SH-SY5Y (cell line): ENCODE measurements around the gene CPLANE1.

Source experiments
- GATA2 ChIP-seq: IDR thresholded peaks from 2 replicates; pipeline ENCODE4 v1.6.1; 2011; ENCODE audit warnings: mild to moderate bottlenecking, low read depth, low read length
- GATA3 ChIP-seq: IDR thresholded peaks from 2 replicates; pipeline ENCODE4 v1.6.1; 2011; ENCODE audit warnings: low read depth, mild to moderate bottlenecking, low read length, moderate library complexity

Gene CPLANE1

GRCh38 chr5:37170856-37171255 is 78.3 kb downstream of the CPLANE1 start:
- TF ChIP-seq GATA3 (no peak), GATA2 (no peak)

- TF ChIP-seq GATA2 (no peak), GATA3 (no peak)
These were observed 83.0 kb downstream of the CPLANE1 start for GRCh38 chr5:37166197-37166596.

GRCh38 chr5:37165761-37166160 is 83.4 kb downstream of the CPLANE1 start:
- no peak for TF ChIP-seq GATA2
- TF ChIP-seq GATA3, result no peak

GRCh38 chr5:37153661-37154060 is 95.5 kb downstream of the CPLANE1 start:
- TF ChIP-seq GATA2 (no peak), GATA3 (no peak)

- TF ChIP-seq GATA2 (no peak), GATA3 (no peak)
These were observed 102.3 kb downstream of the CPLANE1 start for GRCh38 chr5:37146896-37147295.

DNA sequence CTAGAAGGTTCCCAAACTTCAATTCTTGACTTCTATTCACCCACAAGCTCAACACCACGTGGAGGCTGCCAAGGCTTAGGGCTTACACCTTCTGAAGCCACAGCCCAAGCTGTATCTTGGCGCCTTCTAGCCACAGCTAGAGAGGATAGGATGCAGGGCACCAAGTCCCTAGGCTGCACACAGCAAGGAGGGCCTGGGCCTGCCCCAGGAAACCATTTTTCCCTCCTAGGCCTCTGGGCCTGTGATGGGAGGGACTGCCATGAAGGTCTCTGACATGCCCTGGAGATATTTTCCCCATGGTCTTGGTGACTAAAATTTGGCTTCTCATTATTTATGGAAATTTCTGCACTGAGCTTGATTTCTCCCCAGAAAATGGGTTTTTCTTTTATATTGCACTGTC is 112.5 kb downstream of the CPLANE1 start:
- TF ChIP-seq GATA2 (no peak), GATA3 (no peak)

DNA sequence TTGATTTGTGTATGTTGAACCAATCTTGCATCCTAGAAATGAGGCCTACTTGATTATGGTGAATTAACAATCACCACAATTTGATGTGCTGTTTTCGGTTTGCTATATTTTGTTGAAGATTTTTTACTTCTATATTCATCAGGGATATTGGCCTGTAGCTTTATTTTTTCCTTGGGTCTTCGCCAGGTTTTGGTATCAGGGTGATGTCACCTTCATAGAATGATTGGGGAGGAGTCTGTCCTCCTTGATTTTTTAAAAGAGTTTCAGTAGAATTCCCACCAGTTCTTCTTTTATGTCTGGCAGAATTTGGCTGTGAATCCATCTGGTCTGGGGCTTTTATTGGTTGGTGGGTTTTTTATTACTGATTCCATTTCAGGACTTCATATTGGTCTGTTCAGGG is 115.2 kb downstream of the CPLANE1 start:
- TF ChIP-seq GATA2 (no peak), GATA3 (no peak)

- TF ChIP-seq GATA3, result no peak
- TF ChIP-seq GATA2, result no peak
These were observed 116.5 kb downstream of the CPLANE1 start for GRCh38 chr5:37132646-37133045.

DNA sequence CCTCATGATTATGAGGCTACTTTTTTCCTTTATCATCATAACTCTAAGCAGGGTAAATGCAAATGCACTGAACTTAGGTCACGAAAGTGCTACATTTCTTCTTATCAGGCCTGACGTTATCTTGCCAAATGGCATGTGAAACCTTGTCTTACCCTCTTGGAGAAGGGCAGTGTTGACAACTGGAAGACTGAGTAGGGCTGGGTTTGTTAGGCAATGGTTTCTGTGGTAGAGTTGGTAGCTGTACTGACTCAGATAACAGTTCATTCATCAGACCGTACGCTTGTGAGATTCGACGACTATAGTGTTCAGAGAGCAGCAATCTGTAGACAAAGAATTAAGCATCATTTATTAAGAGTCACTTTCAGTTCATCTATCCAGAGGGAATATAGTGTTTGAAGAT is 127.7 kb downstream of the CPLANE1 start:
- TF ChIP-seq GATA3, result no peak

- no peak for TF ChIP-seq GATA3
- no peak for TF ChIP-seq GATA2
These were observed 128.1 kb downstream of the CPLANE1 start for GRCh38 chr5:37121027-37121426.

GRCh38 chr5:37120270-37120669 is 128.9 kb downstream of the CPLANE1 start:
- TF ChIP-seq GATA2, result no peak
- TF ChIP-seq GATA3, result no peak

DNA sequence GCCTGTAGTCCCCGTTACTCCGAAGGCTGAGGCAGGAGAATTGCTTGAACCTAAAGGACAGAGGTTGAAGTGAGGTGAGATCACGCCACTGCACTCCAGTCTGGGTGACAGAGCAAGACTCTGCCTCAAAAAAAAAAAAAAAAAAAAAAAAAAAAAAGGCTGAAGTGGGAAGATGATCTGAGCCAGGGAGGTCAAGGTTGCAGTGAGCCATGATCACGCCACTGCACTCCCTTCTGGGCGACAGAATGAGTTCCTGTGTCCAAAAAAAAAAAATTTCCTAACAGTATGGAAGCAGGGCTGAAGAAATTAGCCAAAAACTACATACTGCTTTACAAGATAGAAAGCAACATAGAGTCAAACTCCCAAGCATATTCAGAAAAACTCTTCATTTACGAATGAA is 132.8 kb downstream of the CPLANE1 start:
- no peak for TF ChIP-seq GATA2
- TF ChIP-seq GATA3, result no peak

DNA sequence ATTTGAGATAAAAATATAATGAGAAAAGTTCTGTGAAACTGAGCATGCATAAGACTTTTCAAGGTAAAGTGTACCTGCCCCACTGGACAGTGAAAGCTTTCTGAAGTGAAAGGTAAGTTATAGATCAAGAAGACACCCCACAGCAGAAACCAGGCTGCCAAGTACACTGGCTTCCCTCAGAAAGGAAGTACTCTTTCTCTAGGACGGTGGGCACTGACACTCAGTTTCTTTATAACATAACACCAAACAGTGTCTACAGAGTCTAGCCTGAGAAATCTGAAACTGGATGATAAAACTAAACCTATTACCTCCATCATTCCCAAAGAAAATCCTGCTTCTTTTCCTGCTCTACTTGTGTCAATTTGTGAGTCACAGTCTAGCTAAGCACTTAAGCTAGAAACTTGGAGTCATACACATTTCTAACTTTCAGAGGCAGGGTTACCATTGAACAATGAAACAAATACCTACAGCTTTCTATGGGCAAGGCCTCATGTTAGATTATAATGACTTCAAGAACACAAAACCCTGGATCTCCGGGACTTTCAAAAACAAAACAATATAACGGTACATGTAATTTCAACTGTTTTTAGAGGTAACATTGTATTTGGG is 136.7 kb downstream of the CPLANE1 start:
- TF ChIP-seq GATA2, result no peak
- no peak for TF ChIP-seq GATA3

GRCh38 chr5:37111426-37112382 is 137.5 kb downstream of the CPLANE1 start:
- TF ChIP-seq GATA2, result no peak
- no peak for TF ChIP-seq GATA3

GRCh38 chr5:37110135-37110534 is 139.0 kb downstream of the CPLANE1 start:
- TF ChIP-seq GATA2 (no peak), GATA3 (no peak)
